Motor neuron (in vitro differentiated cells): Measurements from ENCODE around the gene CHL1. TPM values are rescaled to one million over a fixed set of nuclear protein-coding genes. Genes with fewer than 3 reads are reported as not detected.

Experiments used
- ATAC-seq, 8 experiments: fragments of 200-7000 bp; cut with Tn5 transposase; replicated peaks in 6 of 8; 2 replicates each; pipeline ENCODE4 v1.8.0; 2021; ENCODE audit warnings: mild to moderate bottlenecking in 8 of 8, moderate library complexity in 8 of 8
- H3K27ac ChIP-seq, 2 donors: fragments of 250-450 bp; sonication (Bioruptor Pico); 2 replicates each; pipeline ENCODE4 v1.9.0; 2021; ENCODE audit warnings: antibody characterized with exemption in 2 of 2, mild to moderate bottlenecking in 2 of 2, moderate library complexity in 1 of 2
- H3K4me1 ChIP-seq, 2 donors: fragments of 250-450 bp; sonication (Bioruptor Pico); replicated peaks in 1 of 2; 2 replicates each; pipeline ENCODE4 v1.6.1; 2021; ENCODE audit warnings: antibody characterized with exemption in 2 of 2, mild to moderate bottlenecking in 2 of 2, moderate library complexity in 1 of 2
- H3K4me3 ChIP-seq, 5 donors: fragments of 250-450 bp; sonication (Bioruptor Pico); 2 replicates each; pipeline ENCODE4 v1.9.0; 2021; ENCODE audit warnings: antibody characterized with exemption in 5 of 5, mild to moderate bottlenecking in 5 of 5, moderate library complexity in 4 of 5
- WGBS, 10 experiments: fragments of 450-650 bp; shearing (Covaris generic); methylation state at CpG; one replicate each; pipeline ENCODE4 v1.0.0; 2022; 5-methylcytosine and 5-hydroxymethylcytosine counted together
- in situ Hi-C, 9 experiments: fragments of 400-800 bp; cut with MboI; loops; one replicate each; pipeline ENCODE4 v1.15.0; 2021; ENCODE audit warnings: low sequenced_read_pairs in 9 of 9, low pct_unique_long_range_greater_than_20kb in 2 of 9; ENCODE audit not compliant: unreplicated experiment in 9 of 9
- total RNA-seq, 8 experiments: library from RNA; unstranded; fragments of 300-600 nt; gene quantifications; 2 replicates each; pipeline versions ENCODE4 v1.2.3 to v1.2.4, GENCODE V29; 2022

The CHL1 gene
- total RNA-seq, 8 experiments from 2014 or later: 0.40 to 349 (median 57.0) TPM

GRCh38 chr3:414063-414462 lies 217.5 kb downstream of the CHL1 start:
- H3K4me3 ChIP-seq: no peak overlapping the region
- H3K27ac ChIP-seq: no peak overlapping the region
- no peak for ATAC-seq
- no peaks in the 10 kb centered on the region for H3K4me1 ChIP-seq
- in situ Hi-C loops: no loop called here

GRCh38 chr3:418239-418929 lies 221.8 kb downstream of the CHL1 start:
- no peak overlapping the region for H3K27ac ChIP-seq
- in situ Hi-C loops: no loop called here
- no peak overlapping the region for H3K4me3 ChIP-seq
- H3K4me1 ChIP-seq: no peaks in the 10 kb centered on the region
- peak in 1 of 8 experiments; percentile 93 for ATAC-seq
- 6 to 85% (median 48%) methylated on average over 3 to 7 of the region's 7 CpGs for WGBS, 10 experiments

GRCh38 chr3:420584-420983 lies 224.0 kb downstream of the CHL1 start:
- in situ Hi-C loops: no loop called here
- no peaks in the 10 kb centered on the region for H3K4me1 ChIP-seq
- no peak overlapping the region for H3K27ac ChIP-seq
- 16 to 100% (median 83%) methylated on average over 1 to 5 of the region's 5 CpGs for WGBS, 10 experiments
- no peak for ATAC-seq
- no peak overlapping the region for H3K4me3 ChIP-seq

- peak in 1 of 8 experiments; percentile 42 for ATAC-seq
These were observed 228.5 kb downstream of the CHL1 start for GRCh38 chr3:425079-425478.

GRCh38 chr3:426072-426471 lies 229.5 kb downstream of the CHL1 start:
- 0 to 83% (median 0%) methylated on average over 1 of the region's 1 CpG; no CpG with 5 or more reads in 3 of the 10 experiments for WGBS, 10 experiments
- ATAC-seq: no peak
- Histone ChIP-seq H3K4me3 (no peak overlapping the region), H3K4me1 (no peaks in the 10 kb centered on the region), H3K27ac (no peak overlapping the region)
- in situ Hi-C loops: no loop called here

More at GRCh38 chr3:425079-425478, 228.5 kb downstream of the CHL1 start:
- H3K4me3 ChIP-seq: no peak overlapping the region
- in situ Hi-C loops: no loop called here
- H3K4me1 ChIP-seq: no peaks in the 10 kb centered on the region
- WGBS, 10 experiments: 0 to 100% (median 20%) methylated on average over 1 to 3 of the region's 3 CpGs; no CpG with 5 or more reads in 1 of the 10 experiments
- no peak overlapping the region for H3K27ac ChIP-seq

GRCh38 chr3:427128-427527 lies 230.6 kb downstream of the CHL1 start:
- Histone ChIP-seq H3K4me3 (no peak overlapping the region), H3K27ac (no peak overlapping the region), H3K4me1 (no peaks in the 10 kb centered on the region)
- 0 to 80% (median 37%) methylated on average over 1 to 4 of the region's 4 CpGs for WGBS, 10 experiments
- in situ Hi-C loops: no loop called here
- peak in 1 of 8 experiments; percentile 71 for ATAC-seq

- Histone ChIP-seq H3K27ac (no peak overlapping the region), H3K4me3 (no peak overlapping the region), H3K4me1 (no peaks in the 10 kb centered on the region)
- in situ Hi-C loops: no loop called here
- WGBS, 10 experiments: 30 to 100% (median 65%) methylated on average over 1 to 4 of the region's 4 CpGs; no CpG with 5 or more reads in 1 of the 10 experiments
- no peak for ATAC-seq
These were observed 233.6 kb downstream of the CHL1 start for GRCh38 chr3:430186-430585.

- WGBS, 10 experiments: 14 to 57% (median 33%) methylated on average over 1 to 3 of the region's 3 CpGs; no CpG with 5 or more reads in 1 of the 10 experiments
These were observed 238.6 kb downstream of the CHL1 start for GRCh38 chr3:435161-435560.

GRCh38 chr3:436053-436452 lies 239.5 kb downstream of the CHL1 start:
- Histone ChIP-seq H3K27ac (no peak overlapping the region), H3K4me3 (no peak overlapping the region), H3K4me1 (no peaks in the 10 kb centered on the region)
- WGBS, 10 experiments: 0 to 100% (median 60%) methylated on average over 1 to 2 of the region's 2 CpGs; no CpG with 5 or more reads in 1 of the 10 experiments
- in situ Hi-C loops: no loop called here
- ATAC-seq: no peak

More at GRCh38 chr3:435161-435560, 238.6 kb downstream of the CHL1 start:
- Histone ChIP-seq H3K4me1 (no peaks in the 10 kb centered on the region), H3K4me3 (no peak overlapping the region), H3K27ac (no peak overlapping the region)
- in situ Hi-C loops: no loop called here
- ATAC-seq: no peak

GRCh38 chr3:440826-441225 lies 244.3 kb downstream of the CHL1 start:
- no peak for ATAC-seq
- H3K27ac ChIP-seq: no peak overlapping the region
- H3K4me3 ChIP-seq: no peak overlapping the region
- in situ Hi-C loops: no loop called here
- WGBS, 10 experiments: 9 to 96% (median 74%) methylated on average over 1 to 5 of the region's 5 CpGs; no CpG with 5 or more reads in 1 of the 10 experiments
- no peaks in the 10 kb centered on the region for H3K4me1 ChIP-seq

- 0 to 100% (median 63%) methylated on average over 1 to 2 of the region's 2 CpGs; no CpG with 5 or more reads in 2 of the 10 experiments for WGBS, 10 experiments
- Histone ChIP-seq H3K4me3 (no peak overlapping the region), H3K4me1 (no peaks in the 10 kb centered on the region), H3K27ac (no peak overlapping the region)
- no peak for ATAC-seq
- in situ Hi-C loops: no loop called here
These were observed 249.4 kb downstream of the CHL1 start for GRCh38 chr3:445960-446359.

- WGBS, 10 experiments: 0 to 89% (median 62%) methylated on average over 1 to 5 of the region's 5 CpGs; no CpG with 5 or more reads in 1 of the 10 experiments
- Histone ChIP-seq H3K4me1 (no peaks in the 10 kb centered on the region), H3K4me3 (no peak overlapping the region), H3K27ac (no peak overlapping the region)
- ATAC-seq: no peak
- in situ Hi-C loops: no loop called here
These were observed 251.1 kb downstream of the CHL1 start for GRCh38 chr3:447671-448070.

GRCh38 chr3:449711-450110 lies 253.1 kb downstream of the CHL1 start:
- ATAC-seq: no peak
- no peak overlapping the region for H3K27ac ChIP-seq
- in situ Hi-C loops: no loop called here
- WGBS, 10 experiments: 0 to 100% (median 84%) methylated on average over 2 to 4 of the region's 4 CpGs; no CpG with 5 or more reads in 2 of the 10 experiments
- no peak overlapping the region for H3K4me3 ChIP-seq
- no peaks in the 10 kb centered on the region for H3K4me1 ChIP-seq

GRCh38 chr3:452221-452620 lies 255.7 kb downstream of the CHL1 start:
- ATAC-seq: no peak
- H3K4me1 ChIP-seq: peaks cover 0 to 5% of the 10 kb centered on the region in 2 donors
- no peak overlapping the region for H3K4me3 ChIP-seq
- WGBS, 10 experiments: 8 to 100% (median 58%) methylated on average over 1 to 2 of the region's 2 CpGs; no CpG with 5 or more reads in 1 of the 10 experiments
- no peak overlapping the region for H3K27ac ChIP-seq
- in situ Hi-C loops: no loop called here
